Measurements from ENCODE around the gene KCNG4.

- TF ChIP-seq CTCF (conservative IDR thresholded peaks at IDR 0.05) (no peak), ZFX (IDR thresholded peaks at IDR 0.05) (no peak)
Observed at GRCh38 chr16:84177741-84178073, 62.1 kb downstream of the KCNG4 start.
